ENCODE data around the gene ZBED1.

GRCh38 chrX:2540426-2540947, 39.7 kb upstream of the ZBED1 start:
- no peak for TF ChIP-seq CTCF (conservative IDR thresholded peaks at IDR 0.05; ENCODE audit: low read depth in 2 of 2)
- TF ChIP-seq REST (IDR thresholded peaks at IDR 0.05; ENCODE audit: unreplicated experiment) = no peak

Data from GM23338 (cell line).